CD4-positive, alpha-beta T cell treated with Interleukin-17A for 4 hours (primary cell): Measurements from ENCODE around the gene ADAMTS3.

Experiments
- DNase-seq: peaks from one replicate; pipeline ENCODE4 v3.0.0-alpha.2; 2020; ENCODE audit warnings: mixed read lengths

ADAMTS3 gene

GRCh38 chr4:72330381-72330780 is 238.6 kb downstream of the ADAMTS3 start:
- DNase-seq = no peak

DNA sequence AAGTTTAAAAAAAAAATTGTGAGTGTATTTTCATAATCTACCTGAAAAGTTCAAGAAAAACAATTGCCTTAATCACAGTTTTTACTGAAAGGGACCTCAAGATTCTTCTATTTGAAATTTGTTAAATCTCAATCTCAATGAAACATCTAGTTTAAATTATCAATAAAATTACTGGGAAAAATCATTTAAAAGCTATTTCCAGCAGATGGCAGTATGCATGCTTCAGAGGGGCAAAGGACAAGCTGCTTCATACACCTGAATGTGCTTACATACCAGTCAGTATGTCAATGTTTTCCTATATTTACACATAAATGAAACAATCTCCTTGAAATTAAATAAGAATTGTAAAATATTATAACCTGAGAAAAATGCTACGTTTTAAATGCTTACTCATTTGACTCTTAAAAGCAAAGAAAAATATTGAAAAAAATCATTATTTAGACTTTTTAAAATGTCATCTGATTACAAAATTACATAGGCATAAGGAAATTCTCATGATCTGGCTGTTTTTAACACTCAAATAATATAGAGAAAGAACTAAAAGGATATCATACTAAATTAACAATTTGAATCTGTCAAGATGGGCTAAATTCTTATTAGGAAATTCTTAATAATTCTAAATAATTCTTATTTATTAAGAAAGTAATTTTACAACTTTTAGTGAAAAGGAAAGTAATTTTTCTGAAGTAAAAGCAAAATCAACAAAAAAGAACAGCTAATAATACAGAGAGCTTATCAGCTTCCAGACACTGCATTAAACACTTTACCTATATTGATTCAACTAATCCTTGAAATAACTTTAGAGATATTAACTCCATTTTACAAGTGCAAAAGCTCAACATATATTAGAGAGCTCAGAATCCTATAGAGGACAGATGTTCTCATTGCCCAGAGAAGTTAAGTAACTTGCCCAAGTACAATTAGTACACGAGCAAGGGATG is 242.1 kb downstream of the ADAMTS3 start:
- DNase-seq = no peak

DNA sequence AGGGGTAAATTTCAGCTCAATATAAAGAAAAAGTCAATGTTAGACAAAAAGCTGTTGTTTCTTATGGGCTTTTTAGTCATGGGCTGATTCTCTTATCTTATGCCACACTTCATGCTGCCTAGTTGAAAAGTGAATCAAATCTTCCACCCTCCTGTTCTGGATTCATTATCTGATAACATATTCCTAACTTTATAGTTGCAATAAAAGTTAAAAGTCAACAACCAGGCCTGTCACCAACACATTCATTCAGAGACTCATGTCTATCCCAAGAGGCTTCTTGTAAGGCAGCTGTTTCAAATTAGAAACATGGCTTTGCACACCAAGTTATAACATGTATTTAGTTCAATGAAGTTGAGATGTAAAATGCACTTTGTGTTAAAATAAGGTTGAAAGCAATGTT is 243.8 kb downstream of the ADAMTS3 start:
- no peak for DNase-seq

DNA sequence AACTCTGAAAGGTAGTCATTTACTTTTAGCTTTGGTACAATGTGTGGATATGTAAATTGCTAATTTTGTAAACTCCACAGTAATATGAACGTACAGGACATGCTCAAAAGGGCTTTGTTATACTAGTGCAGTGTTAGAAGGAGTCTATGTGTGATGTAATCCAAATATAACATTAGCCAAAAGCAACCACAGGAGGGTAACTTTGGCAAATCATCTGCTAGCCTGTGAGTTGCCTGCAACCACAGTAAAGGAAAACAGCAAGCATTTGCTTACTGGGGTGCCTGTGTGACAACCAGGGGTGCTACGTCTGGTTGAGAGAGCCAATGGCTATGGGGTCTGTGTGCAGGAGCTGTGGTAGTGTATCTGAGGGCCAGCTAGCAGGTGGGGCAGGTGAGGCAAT is 245.8 kb downstream of the ADAMTS3 start:
- DNase-seq = no peak

DNA sequence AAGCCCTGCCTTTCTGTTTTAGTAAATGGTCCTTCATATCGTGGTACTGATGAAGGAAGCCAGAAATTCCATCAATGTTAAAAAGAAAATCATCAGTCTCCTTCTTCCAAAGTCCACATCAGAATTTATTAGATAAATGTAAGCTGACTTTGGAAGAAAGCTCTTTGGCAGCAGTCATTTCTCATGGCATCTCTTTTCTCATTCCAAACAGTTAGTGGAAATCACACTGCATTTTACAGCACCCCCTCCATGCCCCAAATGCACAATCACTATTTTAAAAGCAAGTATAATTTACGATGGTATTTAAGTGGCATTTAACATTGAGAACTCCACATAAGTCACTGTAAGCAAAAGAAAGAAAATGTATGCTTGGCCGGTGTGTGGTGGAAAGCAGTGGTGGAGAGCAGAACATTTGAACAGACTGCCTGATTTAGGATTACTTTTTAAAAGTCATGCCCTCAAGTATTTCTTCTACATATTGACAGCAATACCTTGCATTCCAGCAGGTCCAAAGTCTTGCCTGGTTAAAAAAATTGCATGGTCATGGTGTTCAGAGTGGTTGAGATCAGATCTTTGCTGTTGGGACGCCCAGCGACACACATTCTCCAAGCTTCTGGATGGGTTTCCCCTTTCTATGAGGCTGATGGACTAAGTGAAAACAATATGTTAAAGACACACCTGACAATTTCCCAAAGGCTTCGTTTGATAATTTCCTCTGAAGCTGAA is 248.6 kb downstream of the ADAMTS3 start:
- DNase-seq = no peak

DNA sequence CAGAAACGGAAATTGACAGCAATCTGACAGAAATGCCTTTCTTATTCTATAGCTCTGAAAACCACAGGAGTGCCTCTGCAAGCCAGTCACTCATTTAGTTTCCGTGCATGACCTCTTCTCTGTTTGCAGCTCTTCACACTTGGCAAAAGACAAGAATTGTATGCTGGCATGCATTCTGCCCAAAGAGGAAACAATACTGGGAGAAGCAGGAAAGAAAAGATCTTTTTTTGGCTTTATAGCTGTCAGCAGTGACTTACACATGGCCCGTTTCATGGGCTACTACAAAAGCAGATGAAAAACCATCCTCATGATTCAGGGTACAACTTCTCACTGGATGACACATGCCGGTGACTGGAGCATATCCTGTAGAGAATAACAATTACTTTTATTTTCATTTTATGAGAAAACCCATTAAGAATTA is 249.4 kb downstream of the ADAMTS3 start:
- DNase-seq = no peak

GRCh38 chr4:72318421-72319170 is 250.4 kb downstream of the ADAMTS3 start:
- DNase-seq = no peak

DNA sequence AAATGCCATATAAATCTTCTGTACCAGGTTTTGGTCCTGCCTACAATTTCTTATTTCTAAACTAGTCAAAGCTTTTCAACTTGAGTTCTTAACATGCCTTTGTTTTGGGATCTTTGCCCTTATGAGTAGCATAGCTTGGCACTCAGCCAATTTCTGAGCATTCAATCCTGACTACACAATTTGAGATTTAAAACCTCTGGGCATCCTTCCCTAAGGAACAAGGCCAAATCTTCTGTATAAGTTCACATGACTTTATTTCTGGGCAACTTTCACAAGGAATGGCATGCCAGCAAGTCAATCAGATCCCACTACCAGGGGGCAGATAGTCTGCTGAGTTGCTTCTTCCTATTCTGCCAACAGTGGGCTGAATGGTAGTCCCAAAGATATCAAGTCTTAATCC is 254.2 kb downstream of the ADAMTS3 start:
- DNase-seq = no peak

DNA sequence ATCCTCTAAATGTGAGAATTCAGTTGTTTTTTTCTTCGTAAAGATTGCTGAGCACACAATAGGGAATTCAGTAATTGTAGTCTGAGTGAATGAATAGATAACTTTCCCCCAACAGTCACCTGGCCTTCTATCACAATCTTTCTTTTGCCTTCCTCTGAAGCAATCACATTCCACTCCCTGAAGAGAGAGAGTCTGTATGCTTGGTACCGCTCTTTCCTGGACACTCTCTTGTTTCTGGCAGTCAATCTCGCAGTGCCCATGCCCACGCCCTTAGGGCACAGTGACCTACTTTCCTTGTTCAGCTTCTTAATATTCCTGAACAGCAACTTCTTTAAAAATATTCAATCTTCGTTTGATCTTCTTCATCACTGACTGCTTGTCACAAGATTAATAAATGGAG is 255.9 kb downstream of the ADAMTS3 start:
- no peak for DNase-seq

DNA sequence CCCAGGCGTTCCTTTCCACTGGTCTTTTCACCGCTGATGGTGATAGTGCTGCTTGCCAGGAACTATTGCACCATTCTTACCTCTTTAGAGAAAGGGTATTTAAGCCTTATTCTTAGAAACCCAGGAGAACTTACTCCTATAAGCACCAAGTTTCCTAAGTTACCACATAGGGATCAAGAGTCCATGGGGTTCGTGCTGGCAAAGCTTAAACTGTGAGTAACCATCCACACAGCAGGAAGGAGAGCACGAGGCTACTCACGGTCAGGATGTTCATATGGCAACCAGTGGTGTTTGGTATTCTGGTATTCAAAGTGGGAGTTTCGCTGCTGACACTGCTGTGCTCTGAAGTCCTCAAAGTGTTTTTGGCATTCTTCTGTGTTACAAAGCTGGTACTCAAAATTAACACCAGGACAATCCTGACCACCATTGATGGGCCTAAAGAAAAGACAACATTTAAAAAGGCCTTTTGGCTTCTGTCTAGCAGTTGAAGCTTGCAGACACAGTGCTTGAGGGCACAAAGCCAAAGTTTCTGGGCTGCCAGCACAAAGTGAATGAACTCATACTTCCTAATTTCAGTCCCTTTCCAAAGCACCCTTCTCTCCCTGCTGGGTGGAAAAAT is 256.9 kb downstream of the ADAMTS3 start:
- no peak for DNase-seq

DNA sequence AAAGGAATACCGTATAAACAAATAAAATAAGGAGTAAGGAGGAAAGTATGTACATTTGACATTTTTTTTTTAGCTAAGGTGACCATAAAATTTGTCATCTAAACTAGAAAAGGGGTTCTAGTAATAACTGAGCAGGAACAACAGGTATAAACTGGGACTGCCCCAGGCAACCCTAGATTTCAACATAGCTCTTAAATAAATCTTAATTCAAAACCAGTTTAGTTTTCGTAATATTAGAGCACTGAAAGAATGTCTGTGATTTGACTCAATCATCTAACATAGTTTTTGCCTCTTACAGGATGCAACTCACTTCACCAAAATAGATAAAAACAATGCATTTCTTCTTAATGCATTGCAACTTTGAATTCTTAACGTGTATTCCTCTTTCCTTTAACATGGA is 257.7 kb downstream of the ADAMTS3 start:
- DNase-seq = no peak

DNA sequence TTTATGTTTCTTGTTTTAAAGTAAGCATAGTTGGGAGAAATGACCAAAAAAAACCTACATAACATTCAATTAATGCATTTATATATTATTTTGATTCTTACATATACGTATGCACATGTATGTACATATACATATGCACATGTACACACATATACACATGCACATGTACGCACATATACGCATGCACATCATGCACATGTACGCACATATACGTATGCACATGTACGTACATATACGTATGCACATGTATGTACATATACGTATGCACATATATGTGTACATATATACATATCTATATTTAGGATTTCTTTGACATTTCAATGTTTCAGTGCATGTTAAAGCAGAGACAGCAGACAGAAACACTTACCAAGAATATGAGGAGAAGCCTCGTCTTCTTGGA is 263.4 kb downstream of the ADAMTS3 start:
- DNase-seq = no peak

DNA sequence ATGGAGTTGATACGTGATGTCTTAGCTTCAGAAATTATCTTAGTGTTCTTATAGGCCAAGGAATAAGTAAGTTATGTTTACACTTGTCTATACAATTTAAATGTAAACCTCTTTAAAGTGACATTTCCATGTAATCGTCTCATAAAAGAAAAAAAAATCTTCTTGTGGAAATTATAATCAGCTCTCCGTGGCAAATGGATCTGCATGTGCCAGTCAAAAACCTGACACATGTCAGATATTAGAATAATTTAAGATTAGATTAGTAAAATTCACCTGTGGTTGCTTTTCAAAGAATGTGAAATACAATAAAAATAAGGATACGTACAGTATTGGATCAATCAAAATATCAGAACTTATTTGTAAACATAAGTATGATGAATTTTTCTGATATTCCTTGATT is 263.9 kb downstream of the ADAMTS3 start:
- no peak for DNase-seq

GRCh38 chr4:72302981-72303704 is 265.9 kb downstream of the ADAMTS3 start:
- DNase-seq = peak; percentile 30

- no peak for DNase-seq
These were observed 267.3 kb downstream of the ADAMTS3 start for GRCh38 chr4:72301759-72302158.

DNA sequence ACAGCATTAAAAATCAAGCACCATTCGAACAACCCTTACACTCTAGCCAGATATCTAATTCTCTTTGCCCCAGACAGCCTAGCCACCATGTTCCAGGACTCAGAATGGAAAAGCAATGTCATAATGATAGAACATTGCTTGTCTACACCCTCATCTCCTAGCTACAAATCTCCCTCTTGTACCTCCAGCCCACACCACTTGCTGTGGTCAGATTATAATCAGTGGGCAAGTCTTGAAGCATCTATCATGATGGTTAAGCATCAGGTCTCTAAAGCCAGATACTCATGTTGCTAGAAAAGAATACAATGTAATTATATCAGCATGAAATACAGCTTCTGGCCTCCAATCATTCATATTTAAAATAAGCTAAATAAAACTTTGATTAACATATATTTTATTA is 268.9 kb downstream of the ADAMTS3 start:
- DNase-seq = no peak

DNA sequence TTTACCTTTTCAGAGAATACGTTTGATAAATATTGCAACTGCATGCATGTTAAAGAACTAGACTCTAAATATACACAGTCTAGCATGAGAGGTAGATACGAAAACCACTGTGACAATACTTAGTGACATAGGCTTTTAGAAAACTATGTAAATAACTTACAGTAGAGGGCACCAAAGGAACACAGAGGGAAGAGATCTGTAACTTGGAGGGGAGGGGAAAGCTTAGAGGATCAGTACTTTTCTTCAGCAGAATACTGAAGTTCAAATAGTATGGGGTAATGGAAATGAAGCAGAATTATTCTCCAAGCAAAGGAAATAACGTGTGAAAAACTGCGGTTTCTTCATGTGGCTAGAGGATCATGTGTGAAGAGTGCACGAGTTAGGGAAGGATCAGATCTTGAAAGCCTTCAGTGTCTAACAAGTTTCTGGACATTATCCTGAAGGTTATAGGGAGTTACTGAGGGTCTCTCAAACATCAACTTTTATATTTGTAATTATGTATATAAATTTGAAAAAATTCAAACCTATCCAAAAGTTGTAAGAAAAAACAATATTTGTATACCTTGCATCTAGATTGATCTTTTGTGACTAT is 273.0 kb downstream of the ADAMTS3 start:
- no peak for DNase-seq

DNA sequence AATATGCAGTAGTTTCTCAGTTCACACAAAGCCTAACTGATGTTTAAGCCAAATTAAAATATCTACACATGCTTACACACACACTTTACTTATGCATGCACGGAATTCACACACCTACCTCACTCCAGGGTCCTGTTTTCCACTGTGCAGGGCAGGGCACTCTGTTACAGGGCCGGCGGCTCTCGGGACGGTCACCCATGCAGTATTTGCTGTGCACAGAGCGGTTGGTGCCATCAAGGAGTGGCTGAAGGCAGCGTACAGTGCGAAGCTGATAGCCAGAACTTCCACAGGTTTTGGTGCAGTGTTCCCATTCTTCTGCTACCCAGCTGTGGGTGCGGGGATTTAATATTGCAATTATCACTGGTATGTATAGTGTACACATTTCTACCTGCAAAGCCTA is 278.3 kb downstream of the ADAMTS3 start:
- no peak for DNase-seq

DNA sequence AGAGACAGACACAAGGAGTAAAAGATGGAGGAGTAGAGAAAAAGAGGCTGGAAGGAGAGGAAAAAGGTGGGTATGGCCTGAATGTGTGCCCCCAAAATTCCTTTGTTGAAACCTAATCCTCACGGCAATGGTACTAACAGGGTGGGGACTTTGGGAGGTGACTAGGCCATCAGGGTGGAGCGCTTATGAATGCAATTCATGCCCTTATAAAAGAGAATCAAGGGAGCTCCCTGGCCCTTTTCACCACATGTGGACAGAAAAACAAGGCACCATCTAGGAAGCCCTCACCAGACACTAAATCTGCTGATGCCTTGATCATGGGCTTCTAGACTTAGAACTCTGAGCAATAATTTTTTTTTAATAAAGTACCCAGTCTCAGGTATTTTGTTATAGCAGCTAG is 282.1 kb downstream of the ADAMTS3 start:
- no peak for DNase-seq

GRCh38 chr4:72286185-72286584 is 282.8 kb downstream of the ADAMTS3 start:
- no peak for DNase-seq

GRCh38 chr4:72283357-72283756 is 285.7 kb downstream of the ADAMTS3 start:
- no peak for DNase-seq

GRCh38 chr4:72280252-72280651 is 288.8 kb downstream of the ADAMTS3 start:
- no peak for DNase-seq
